Endothelial cell of umbilical vein (primary cell): ENCODE data around the gene LTBP2. TPM values are rescaled to one million over a fixed set of nuclear protein-coding genes. Genes with fewer than 3 reads are reported as not detected.

Experiments
- BruUV-seq: library from RNA; stranded (reverse); fragments of 400-500 nt; replicated peaks from 2 replicates; lab custom pipeline; 2021; lab: Mats Ljungman, UMichigan
- CTCF ChIA-PET: fragments of 300-600, 350-600 bp; sonication (Branson Sonifier 250); formaldehyde crosslinking; loops from one replicate; lab custom pipeline; 2021; ENCODE audit warnings: antibody characterized with exemption, inconsistent platforms; lab: Charles Lee
- POLR2A ChIA-PET: fragments of 300-600, 350-600 bp; sonication (Branson Sonifier 250); formaldehyde crosslinking; loops from one replicate; lab custom pipeline; 2021; ENCODE audit warnings: antibody characterized with exemption, inconsistent platforms; lab: Charles Lee
- DNase-seq: peaks from one replicate; pipeline ENCODE4 v3.0.0-alpha.2; 2011; ENCODE audit warnings: low read depth, low spot score
- FAIRE-seq: peaks from 2 replicates; lab custom pipeline; 2011; peaks lifted over from hg19 to GRCh38; lab: Jason Lieb, UNC
- H2AFZ ChIP-seq: 2 replicates; pipeline ENCODE4 v1.6.0; 2012; ENCODE audit warnings: low read depth, low read length, control low read depth, inconsistent platforms
- H3K27ac ChIP-seq: 2 replicates; pipeline ENCODE4 v1.5.1; 2011; ENCODE audit warnings: low read depth, mild to moderate bottlenecking, control low read depth, low read length, moderate library complexity; ENCODE audit not compliant: insufficient read depth
- H3K27me3 ChIP-seq, 2 experiments: 2 replicates each; pipeline versions ENCODE4 v1.6.0 to v1.6.1; 2011; ENCODE audit warnings: low read length in 2 of 2, mixed read lengths in 1 of 2; ENCODE audit not compliant: control insufficient read depth in 2 of 2, insufficient read depth in 2 of 2
- H3K36me3 ChIP-seq, 2 experiments: 2 replicates in 1 of 2; 3 replicates in 1 of 2; pipeline ENCODE4 v1.5.1; 2011; ENCODE audit warnings: low read length in 2 of 2, mild to moderate bottlenecking in 1 of 2, moderate library complexity in 1 of 2; ENCODE audit not compliant: control insufficient read depth in 2 of 2, insufficient read depth in 2 of 2; ENCODE audit errors: extremely low read depth in 1 of 2
- H3K4me1 ChIP-seq: 3 replicates; pipeline ENCODE4 v1.5.1; 2011; ENCODE audit warnings: mild to moderate bottlenecking, low read length; ENCODE audit not compliant: control insufficient read depth, insufficient read depth; ENCODE audit errors: extremely low read depth
- H3K4me2 ChIP-seq: 2 replicates; pipeline ENCODE4 v1.6.1; 2011; ENCODE audit warnings: low read length, control low read depth, mixed read lengths; ENCODE audit not compliant: insufficient read depth
- H3K4me3 ChIP-seq, 3 experiments: fragments of 200-600 bp in 1 of 3; sonication (generic), shearing (Covaris generic) in 1 of 3; replicated peaks in 1 of 3; 2 replicates each; pipeline ENCODE4 v1.5.1; 2011 to 2016; ENCODE audit warnings: control low read depth in 3 of 3, low read length in 3 of 3, mild to moderate bottlenecking in 2 of 3, inconsistent platforms in 1 of 3, low read depth in 1 of 3, moderate library complexity in 1 of 3; ENCODE audit not compliant: insufficient read depth in 1 of 3
- H3K79me2 ChIP-seq: 2 replicates; pipeline ENCODE4 v1.6.0; 2012; ENCODE audit warnings: low read length, inconsistent platforms; ENCODE audit not compliant: control insufficient read depth, insufficient read depth
- H3K9ac ChIP-seq: replicated peaks from 2 replicates; pipeline ENCODE3; 2011; ENCODE audit warnings: low read length, control low read depth; ENCODE audit not compliant: insufficient read depth; ENCODE audit errors: extremely low read depth
- H3K9me1 ChIP-seq: replicated peaks from 3 replicates; pipeline ENCODE4 v1.6.0; 2011; ENCODE audit warnings: mild to moderate bottlenecking, low read length; ENCODE audit not compliant: control insufficient read depth, insufficient read depth; ENCODE audit errors: extremely low read depth
- H3K9me3 ChIP-seq: replicated peaks from 2 replicates; pipeline ENCODE4 v1.5.1; 2012; ENCODE audit warnings: low read length, inconsistent platforms; ENCODE audit not compliant: control insufficient read depth, insufficient read depth
- H4K20me1 ChIP-seq: replicated peaks from 2 replicates; pipeline ENCODE3; 2011; ENCODE audit warnings: mild to moderate bottlenecking, low read length; ENCODE audit not compliant: control insufficient read depth, insufficient read depth; ENCODE audit errors: extremely low read depth
- EZH2 ChIP-seq: IDR thresholded peaks from 2 replicates; pipeline ENCODE4 v1.6.1; 2012; ENCODE audit warnings: borderline replicate concordance, low read depth, mild to moderate bottlenecking, moderate library complexity, low read length, inconsistent platforms; ENCODE audit not compliant: severe bottlenecking
- FOS ChIP-seq: IDR thresholded peaks from 2 replicates; pipeline ENCODE4 v1.6.1; 2011; ENCODE audit warnings: mild to moderate bottlenecking, low read length, moderate library complexity, borderline replicate concordance; ENCODE audit not compliant: insufficient read depth
- GATA2 ChIP-seq: IDR thresholded peaks from 2 replicates; pipeline ENCODE4 v1.7.0; 2011; ENCODE audit warnings: low read depth, mild to moderate bottlenecking, moderate library complexity, mixed read lengths, low read length; ENCODE audit not compliant: insufficient read length, insufficient read depth
- JUN ChIP-seq: IDR thresholded peaks from 2 replicates; pipeline ENCODE4 v1.6.1; 2011; ENCODE audit warnings: borderline replicate concordance, low read depth; ENCODE audit not compliant: insufficient read length, insufficient read depth
- MAX ChIP-seq: IDR thresholded peaks from 2 replicates; pipeline ENCODE4 v1.6.1; 2011; ENCODE audit not compliant: insufficient read depth, insufficient read length
- MYC ChIP-seq: IDR thresholded peaks from one replicate; pipeline ENCODE4 v1.6.1; 2011; ENCODE audit warnings: mild to moderate bottlenecking, low read depth, low read length
- POLR2A ChIP-seq: IDR thresholded peaks from 2 replicates; pipeline ENCODE4 v1.6.1; 2012; ENCODE audit warnings: low read depth, mild to moderate bottlenecking, control low read depth, low read length
- POLR2AphosphoS5 ChIP-seq: IDR thresholded peaks from 2 replicates; pipeline ENCODE4 v1.6.1; 2012; ENCODE audit warnings: low read depth, mild to moderate bottlenecking, control low read depth, low read length, moderate library complexity; ENCODE audit not compliant: insufficient read depth
- dilution Hi-C: fragments of 300-500 bp; cut with MboI; formaldehyde crosslinking; loops from one replicate; pipeline ENCODE4 v1.15.0; 2019; ENCODE audit warnings: low sequenced_read_pairs; ENCODE audit not compliant: extremely low pct_ligation_motif_present
- intact Hi-C: fragments of 100-400 bp; cut with micrococcal nuclease; formaldehyde crosslinking; loops from one replicate; pipeline ENCODE4 v1.10.0; 2022
- polyA plus RNA-seq, 4 experiments: library from polyadenylated mRNA; depleted of rRNA in 3 of 4; stranded (reverse) in 3 of 4; unstranded in 1 of 4; fragments of >200 nt; gene quantifications; 2 replicates each; pipeline versions ENCODE4 v1.2.1 to v1.2.3, GENCODE V29; 2011 to 2012; ENCODE audit warnings: missing spikeins in 1 of 4
- total RNA-seq: library from RNA; stranded (reverse); gene quantifications from 2 replicates; pipeline ENCODE4 v1.2.3, GENCODE V29; 2021
- TF ChIP-seq, protein P1 (sequence below), 2 donors: IDR thresholded peaks; 1 replicate in 1 of 2; 2 replicates in 1 of 2; pipeline ENCODE4 v1.5.1; 2011; ENCODE audit warnings: low read length in 2 of 2, mild to moderate bottlenecking in 2 of 2, moderate library complexity in 2 of 2, control low read depth in 1 of 2, inconsistent platforms in 1 of 2, low read depth in 1 of 2; ENCODE audit not compliant: insufficient read depth in 1 of 2; ENCODE audit errors: extremely low read depth in 1 of 2

The LTBP2 gene
- total and polyA plus RNA-seq, 2 donors (not counting 3 experiments of a cell fraction or from before 2014, with no cell fraction given), result 209 to 268 TPM

GRCh38 chr14:74528406-74528805, 83.6 kb downstream of the LTBP2 start:
- H3K4me1 ChIP-seq, result no peaks in the 10 kb centered on the region
- CTCF ChIA-PET, result no interaction called here

More at GRCh38 chr14:74528406-74528805, 83.6 kb downstream of the LTBP2 start:
- BruUV-seq, result no TSS peak
- Histone ChIP-seq H2AFZ (no peak overlapping the region), H3K36me3 (peaks cover 13 to 43% of the 10 kb centered on the region in 2 experiments), H3K27ac (no peak overlapping the region), H3K27me3 (no peaks in the 10 kb centered on the region), H3K9ac (no peak overlapping the region), H3K79me2 (no peaks in the 10 kb centered on the region), H4K20me1 (no peaks in the 10 kb centered on the region), H3K4me3 (no peak overlapping the region), H3K9me1 (no peaks in the 10 kb centered on the region), H3K4me2 (no peak overlapping the region), H3K9me3 (no peaks in the 10 kb centered on the region)
- dilution Hi-C loops, result no loop called here
- POLR2A ChIA-PET, result no interaction called here
- intact Hi-C loops, result no loop called here
- TF ChIP-seq MAX (no peak), FOS (no peak), GATA2 (no peak), POLR2AphosphoS5 (no peak), POLR2A (no peak), EZH2 (no peak), JUN (no peak), MYC (no peak)
- TF ChIP-seq, protein P1, sequence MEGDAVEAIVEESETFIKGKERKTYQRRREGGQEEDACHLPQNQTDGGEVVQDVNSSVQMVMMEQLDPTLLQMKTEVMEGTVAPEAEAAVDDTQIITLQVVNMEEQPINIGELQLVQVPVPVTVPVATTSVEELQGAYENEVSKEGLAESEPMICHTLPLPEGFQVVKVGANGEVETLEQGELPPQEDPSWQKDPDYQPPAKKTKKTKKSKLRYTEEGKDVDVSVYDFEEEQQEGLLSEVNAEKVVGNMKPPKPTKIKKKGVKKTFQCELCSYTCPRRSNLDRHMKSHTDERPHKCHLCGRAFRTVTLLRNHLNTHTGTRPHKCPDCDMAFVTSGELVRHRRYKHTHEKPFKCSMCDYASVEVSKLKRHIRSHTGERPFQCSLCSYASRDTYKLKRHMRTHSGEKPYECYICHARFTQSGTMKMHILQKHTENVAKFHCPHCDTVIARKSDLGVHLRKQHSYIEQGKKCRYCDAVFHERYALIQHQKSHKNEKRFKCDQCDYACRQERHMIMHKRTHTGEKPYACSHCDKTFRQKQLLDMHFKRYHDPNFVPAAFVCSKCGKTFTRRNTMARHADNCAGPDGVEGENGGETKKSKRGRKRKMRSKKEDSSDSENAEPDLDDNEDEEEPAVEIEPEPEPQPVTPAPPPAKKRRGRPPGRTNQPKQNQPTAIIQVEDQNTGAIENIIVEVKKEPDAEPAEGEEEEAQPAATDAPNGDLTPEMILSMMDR (IDR thresholded peaks at IDR 0.05; ENCODE audit: extremely low read depth in 1 of 2, insufficient read depth in 1 of 2, low read depth in 1 of 2, low read length in 2 of 2), result no peak
- DNase-seq (no peak), FAIRE-seq (no peak)
